Measurements from ENCODE around the gene ADAM12.

Gene ADAM12

GRCh38 chr10:126422567-126422966, 34.3 kb upstream of the ADAM12 start:
- no peak for TF ChIP-seq CTCF (IDR thresholded peaks at IDR 0.05; ENCODE audit: control insufficient read depth, insufficient read depth, low read depth, low read length, missing control alignments)
- DNase-seq (ENCODE audit: low read depth) = no peak
- no peak overlapping the region for H3K4me3 ChIP-seq (ENCODE audit: control insufficient read depth, low read depth, low read length)

- DNase-seq (ENCODE audit: low read depth) = peak; percentile 98
- H3K4me3 ChIP-seq (ENCODE audit: control insufficient read depth, low read depth, low read length) = peak overlapping the region; percentile 22
- no peak for TF ChIP-seq CTCF (IDR thresholded peaks at IDR 0.05; ENCODE audit: control insufficient read depth, insufficient read depth, low read depth, low read length, missing control alignments)
Measured at GRCh38 chr10:126421756-126422256, 33.5 kb upstream of the ADAM12 start.

DNA sequence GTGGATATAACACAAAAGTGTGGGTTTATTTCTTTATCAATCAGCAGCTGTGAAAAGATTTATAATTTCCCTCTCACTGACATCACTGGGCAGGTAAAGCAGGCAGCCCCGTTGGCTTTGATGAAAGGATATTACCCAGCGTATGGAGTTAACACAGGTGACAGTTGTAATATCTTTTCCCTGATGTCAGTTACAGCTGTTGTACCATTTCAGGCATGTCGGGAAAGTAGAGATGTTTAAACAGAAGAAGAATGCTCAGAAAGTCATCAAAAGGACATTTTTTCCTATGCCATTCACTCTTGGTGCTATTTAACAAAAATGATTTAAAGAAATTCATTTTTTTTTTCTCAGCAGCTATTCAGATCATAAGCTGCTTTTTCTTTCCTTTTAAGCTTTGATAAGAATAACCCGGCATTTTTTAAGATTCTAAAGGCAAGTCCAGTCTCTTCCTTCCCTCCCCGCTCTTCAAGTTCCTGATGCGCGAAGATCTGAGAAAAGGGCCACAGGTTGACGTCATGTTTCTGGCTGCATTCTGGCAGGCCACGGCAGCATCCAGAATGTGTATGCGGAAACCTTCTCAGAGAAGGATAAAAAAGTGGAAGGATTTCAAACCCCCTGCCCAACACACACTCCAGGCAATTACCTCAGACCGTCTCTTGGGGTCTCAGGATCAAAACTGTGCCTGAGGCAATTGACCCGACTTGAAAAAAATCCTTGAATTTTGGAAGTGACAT, 32.5 kb upstream of the ADAM12 start:
- peak; percentile 18 for DNase-seq (ENCODE audit: low read depth)
- no peak for TF ChIP-seq CTCF (IDR thresholded peaks at IDR 0.05; ENCODE audit: control insufficient read depth, insufficient read depth, low read depth, low read length, missing control alignments)
- peak overlapping the region; percentile 22 for H3K4me3 ChIP-seq (ENCODE audit: control insufficient read depth, low read depth, low read length)

DNA sequence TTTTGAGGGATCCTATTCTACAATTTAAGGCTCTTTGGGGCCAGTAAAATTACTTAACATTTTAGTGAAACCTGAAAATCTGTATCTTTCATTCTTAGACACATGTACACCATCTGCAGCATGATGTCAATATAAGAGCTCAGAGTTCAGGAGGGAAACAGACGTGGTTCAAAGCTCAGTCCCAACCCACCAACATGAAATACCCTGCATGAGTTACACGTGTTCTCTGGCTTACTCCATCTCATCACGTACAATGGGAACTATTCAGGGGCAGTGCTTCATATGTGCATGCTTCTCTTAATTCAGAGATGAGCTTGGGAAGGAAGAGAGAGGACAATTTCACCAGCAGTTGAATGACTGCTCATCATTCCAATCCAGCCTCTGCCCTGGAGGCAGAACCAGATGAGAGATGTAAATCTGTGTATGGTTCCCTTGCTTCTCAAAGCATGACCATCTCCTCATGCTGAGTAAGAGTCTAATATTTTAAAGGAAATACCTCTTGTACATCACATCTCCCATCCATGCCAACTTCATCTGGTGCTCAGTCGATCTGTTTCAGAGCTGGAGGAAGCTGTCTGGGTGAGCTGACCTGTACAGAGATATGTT, 29.0 kb upstream of the ADAM12 start:
- H3K4me3 ChIP-seq (ENCODE audit: control insufficient read depth, low read depth, low read length) = no peak overlapping the region
- TF ChIP-seq CTCF (IDR thresholded peaks at IDR 0.05; ENCODE audit: control insufficient read depth, insufficient read depth, low read depth, low read length, missing control alignments) = no peak
- no peak for DNase-seq (ENCODE audit: low read depth)

GRCh38 chr10:126409821-126410220, 21.5 kb upstream of the ADAM12 start:
- no peak overlapping the region for H3K4me3 ChIP-seq (ENCODE audit: control insufficient read depth, low read depth, low read length)
- DNase-seq (ENCODE audit: low read depth) = no peak
- TF ChIP-seq CTCF (IDR thresholded peaks at IDR 0.05; ENCODE audit: control insufficient read depth, insufficient read depth, low read depth, low read length, missing control alignments) = no peak

- no peak overlapping the region for H3K4me3 ChIP-seq (ENCODE audit: control insufficient read depth, low read depth, low read length)
- no peak for TF ChIP-seq CTCF (IDR thresholded peaks at IDR 0.05; ENCODE audit: control insufficient read depth, insufficient read depth, low read depth, low read length, missing control alignments)
- no peak for DNase-seq (ENCODE audit: low read depth)
Measured at GRCh38 chr10:126408953-126409641, 20.8 kb upstream of the ADAM12 start.
